Measurements from ENCODE around the gene C19orf47.

- TF ChIP-seq CTCF (IDR thresholded peaks at IDR 0.05 in 4 of 5, conservative IDR thresholded peaks at IDR 0.05 in 1 of 5), result no peak
- no peak for TF ChIP-seq POLR2A (IDR thresholded peaks at IDR 0.05)
Measured at GRCh38 chr19:40282209-40282580, 66.0 kb downstream of the C19orf47 start.
